K562 (cell line): ENCODE measurements around the gene MATN4. TPM values are rescaled to one million over a fixed set of nuclear protein-coding genes. Genes with fewer than 3 reads are reported as not detected.
A peak's percentile ranks its signal among the peaks of the same experiment; 100 is the strongest.

Experiments
- COPS2 ChIP-seq: fragments of 450-650 bp; conservative IDR thresholded peaks from 2 replicates; pipeline ENCODE4 v1.6.1; 2016; ENCODE audit warnings: mild to moderate bottlenecking, moderate library complexity
- CXXC5 ChIP-seq: fragments of 250-450 bp; sonication (Bioruptor Pico); IDR thresholded peaks from 2 replicates; pipeline ENCODE4 v1.8.0; 2022; ENCODE audit warnings: inconsistent platforms, mild to moderate bottlenecking, moderate library complexity
- ELF1 ChIP-seq: fragments of 200-800 bp; sonication (Bioruptor generic); IDR thresholded peaks from 2 replicates; pipeline ENCODE4 v1.6.1; 2016; ENCODE audit warnings: missing genetic modification characterization, missing compliant biosample characterization
- EZH2 ChIP-seq: IDR thresholded peaks from 2 replicates; pipeline ENCODE4 v1.6.1; 2012; ENCODE audit warnings: low read depth, mild to moderate bottlenecking, inconsistent platforms, low read length, borderline replicate concordance
- HOMEZ ChIP-seq: fragments of 250-450 bp; sonication (Bioruptor Pico); IDR thresholded peaks from 2 replicates; pipeline ENCODE4 v1.4.0; 2020; ENCODE audit warnings: mild to moderate bottlenecking, moderate library complexity
- L3MBTL2 ChIP-seq: fragments of 450-650 bp; IDR thresholded peaks from 2 replicates; pipeline ENCODE4 v1.6.1; 2016; ENCODE audit warnings: mild to moderate bottlenecking, moderate library complexity
- NCOA1 ChIP-seq: fragments of 450-650 bp; IDR thresholded peaks from 2 replicates; pipeline ENCODE4 v1.6.1; 2016; ENCODE audit warnings: low read depth
- POLR2AphosphoS5 ChIP-seq: IDR thresholded peaks from 2 replicates; pipeline ENCODE4 v1.6.1; 2011; ENCODE audit warnings: mild to moderate bottlenecking, low read depth, low read length, moderate library complexity; ENCODE audit not compliant: control insufficient read depth, insufficient read depth
- PPARD ChIP-seq: fragments of 250-450 bp; sonication (Bioruptor Pico); IDR thresholded peaks from 2 replicates; pipeline ENCODE4 v1.8.0; 2022; ENCODE audit warnings: inconsistent platforms, mild to moderate bottlenecking, moderate library complexity
- PYGO2 ChIP-seq: fragments of 450-650 bp; IDR thresholded peaks from 2 replicates; pipeline ENCODE4 v1.6.1; 2016; ENCODE audit warnings: mild to moderate bottlenecking, missing genetic modification characterization, moderate library complexity, missing compliant biosample characterization
- SAFB ChIP-seq: fragments of 200-400 bp; formaldehyde crosslinking; IDR thresholded peaks from 2 replicates; pipeline ENCODE4 v1.6.1; 2017; ENCODE audit warnings: low read depth, low read length, borderline replicate concordance
- TAF7 ChIP-seq: fragments of 450-650 bp; IDR thresholded peaks from 2 replicates; pipeline ENCODE4 v1.6.1; 2016; ENCODE audit warnings: missing genetic modification characterization, missing compliant biosample characterization
- TEAD2 ChIP-seq: fragments of 450-650 bp; IDR thresholded peaks from 2 replicates; pipeline ENCODE4 v1.6.1; 2016; ENCODE audit warnings: missing genetic modification characterization, control low read depth, missing compliant biosample characterization
- TSC22D4 ChIP-seq: fragments of 450-650 bp; IDR thresholded peaks from 2 replicates; pipeline ENCODE4 v1.6.1; 2016; ENCODE audit warnings: missing genetic modification characterization, missing biosample characterization, control low read depth
- ZC3H4 ChIP-seq: sonication (generic); formaldehyde crosslinking; IDR thresholded peaks from 2 replicates; pipeline ENCODE4 v1.9.0; 2021; ENCODE audit warnings: missing genetic modification reagents, borderline replicate concordance
- ZMIZ1 ChIP-seq, 2 experiments: fragments of 150-350 bp in 1 of 2; IDR thresholded peaks; 2 replicates each; pipeline ENCODE4 v1.6.1; 2012 to 2016; ENCODE audit warnings: low read depth in 2 of 2, low read length in 2 of 2, mild to moderate bottlenecking in 1 of 2, moderate library complexity in 1 of 2
- ZNF76 ChIP-seq: fragments of 250-450 bp; sonication (Bioruptor Pico); IDR thresholded peaks from 2 replicates; pipeline ENCODE4 v1.4.0; 2020; ENCODE audit warnings: mild to moderate bottlenecking, moderate library complexity, borderline replicate concordance
- polyA plus RNA-seq, 8 experiments: library from polyadenylated mRNA; depleted of rRNA in 4 of 8; stranded (reverse) in 5 of 8; unstranded in 3 of 8; fragments of >200 nt; fragmentation: Nextera tagmentation in 2 of 8; fragmentation: Illumina TruSeq in 1 of 8; extraction: Ambion mirVana in 2 of 8; extraction: Trizol in 1 of 8; gene quantifications; 2 replicates each; pipeline versions ENCODE4 v1.2.1 to v1.2.3, GENCODE V29; 2011 to 2014; ENCODE audit warnings: inconsistent platforms in 1 of 8, missing spikeins in 1 of 8
- total RNA-seq, 7 experiments: library from RNA; depleted of rRNA in 6 of 7; stranded (reverse); fragments of >200 nt in 6 of 7; fragmentation: Illumina TruSeq in 2 of 7; extraction: Trizol in 2 of 7; gene quantifications; 2 replicates each; pipeline versions ENCODE4 v1.2.1 to v1.2.3, GENCODE V29; 2011 to 2021; ENCODE audit warnings: low replicate concordance in 1 of 7
- TF ChIP-seq, protein P1 (sequence below): fragments of 250-450 bp; sonication (Bioruptor Pico); IDR thresholded peaks from 2 replicates; pipeline ENCODE4 v1.8.0; 2022; ENCODE audit warnings: inconsistent platforms, mild to moderate bottlenecking, moderate library complexity, borderline replicate concordance
- TF ChIP-seq, protein P2 (sequence below): sonication (generic); formaldehyde crosslinking; IDR thresholded peaks from 2 replicates; pipeline ENCODE4 v1.8.1; 2023; ENCODE audit warnings: mild to moderate bottlenecking, missing genetic modification reagents

MATN4 gene
- total and polyA plus RNA-seq, 9 of the 15 experiments (the other 6 are each of a cell fraction or from before 2014, with no cell fraction given) = 0.09 TPM; not detected in 8

DNA sequence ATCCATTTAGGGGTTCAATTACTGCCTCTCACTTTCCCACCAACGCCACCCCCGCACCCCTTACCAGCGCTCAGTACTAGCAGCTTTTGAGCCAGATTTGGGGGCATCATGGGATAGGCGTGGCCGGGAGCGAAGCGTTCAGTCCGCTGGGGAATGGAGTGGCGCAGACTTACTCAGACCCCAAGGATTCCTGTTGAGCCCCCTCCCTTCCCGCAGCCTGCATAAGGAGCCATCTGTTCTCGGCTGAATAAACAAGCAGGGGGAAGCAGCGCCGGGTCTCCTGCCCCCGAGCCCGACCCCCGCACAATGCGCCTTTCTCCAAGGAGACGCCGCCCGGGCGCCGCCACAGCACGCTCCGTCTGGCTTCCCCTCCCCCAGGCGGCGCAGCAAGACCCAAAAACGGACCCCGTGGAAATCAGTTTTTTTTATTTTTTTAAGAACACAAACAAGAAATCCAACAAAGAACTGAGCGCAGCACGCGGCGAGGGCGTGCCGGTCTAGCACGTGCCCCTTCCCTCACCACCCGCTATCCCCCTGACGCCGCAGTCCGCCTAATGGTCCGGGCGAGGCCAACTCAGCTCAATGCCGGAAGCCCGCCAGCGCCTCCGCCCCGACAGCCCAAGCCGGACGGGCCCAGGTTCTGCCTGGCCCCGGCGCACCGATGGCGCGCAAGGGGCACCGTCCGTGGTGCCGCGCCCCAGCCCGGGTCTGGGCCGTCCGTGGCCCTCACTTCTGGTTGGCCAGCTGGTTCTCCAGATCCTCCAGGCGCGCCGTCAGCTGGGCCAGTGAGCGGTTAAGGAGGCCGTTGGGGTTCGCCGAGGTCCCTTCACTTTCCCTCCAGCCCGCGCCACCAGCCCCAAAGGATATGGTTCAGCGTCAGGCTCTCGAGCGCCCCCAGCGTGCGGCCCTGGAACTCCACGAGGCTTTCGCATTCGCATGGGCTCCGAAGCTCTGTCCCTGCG is 14.8 kb downstream of the MATN4 start (continued):
- TF ChIP-seq ZMIZ1 (IDR thresholded peaks at IDR 0.05; ENCODE audit: low read depth in 2 of 2, low read length in 2 of 2) (no peak), ZNF76 (CRISPR knock-in tag) (no peak), EZH2 (no peak), POLR2AphosphoS5 (no peak), PPARD (CRISPR knock-in tag) (no peak), PYGO2 (no peak), HOMEZ (CRISPR knock-in tag) (no peak), CXXC5 (peak; percentile 72), TEAD2 (tag) (no peak), ZC3H4 (no peak), NCOA1 (no peak), SAFB (0 out of 2 replicates have a peak, but pooled peaks have one; percentile 12), COPS2 (no peak), TAF7 (tag) (no peak), ELF1 (tag) (0 out of 2 replicates have a peak, but pooled peaks have one; percentile 32), L3MBTL2 (peak; percentile 94), TSC22D4 (tag) (no peak)
- TF ChIP-seq, protein P1, sequence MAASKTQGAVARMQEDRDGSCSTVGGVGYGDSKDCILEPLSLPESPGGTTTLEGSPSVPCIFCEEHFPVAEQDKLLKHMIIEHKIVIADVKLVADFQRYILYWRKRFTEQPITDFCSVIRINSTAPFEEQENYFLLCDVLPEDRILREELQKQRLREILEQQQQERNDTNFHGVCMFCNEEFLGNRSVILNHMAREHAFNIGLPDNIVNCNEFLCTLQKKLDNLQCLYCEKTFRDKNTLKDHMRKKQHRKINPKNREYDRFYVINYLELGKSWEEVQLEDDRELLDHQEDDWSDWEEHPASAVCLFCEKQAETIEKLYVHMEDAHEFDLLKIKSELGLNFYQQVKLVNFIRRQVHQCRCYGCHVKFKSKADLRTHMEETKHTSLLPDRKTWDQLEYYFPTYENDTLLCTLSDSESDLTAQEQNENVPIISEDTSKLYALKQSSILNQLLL (CRISPR knock-in tag) = no peak
- TF ChIP-seq, protein P2, sequence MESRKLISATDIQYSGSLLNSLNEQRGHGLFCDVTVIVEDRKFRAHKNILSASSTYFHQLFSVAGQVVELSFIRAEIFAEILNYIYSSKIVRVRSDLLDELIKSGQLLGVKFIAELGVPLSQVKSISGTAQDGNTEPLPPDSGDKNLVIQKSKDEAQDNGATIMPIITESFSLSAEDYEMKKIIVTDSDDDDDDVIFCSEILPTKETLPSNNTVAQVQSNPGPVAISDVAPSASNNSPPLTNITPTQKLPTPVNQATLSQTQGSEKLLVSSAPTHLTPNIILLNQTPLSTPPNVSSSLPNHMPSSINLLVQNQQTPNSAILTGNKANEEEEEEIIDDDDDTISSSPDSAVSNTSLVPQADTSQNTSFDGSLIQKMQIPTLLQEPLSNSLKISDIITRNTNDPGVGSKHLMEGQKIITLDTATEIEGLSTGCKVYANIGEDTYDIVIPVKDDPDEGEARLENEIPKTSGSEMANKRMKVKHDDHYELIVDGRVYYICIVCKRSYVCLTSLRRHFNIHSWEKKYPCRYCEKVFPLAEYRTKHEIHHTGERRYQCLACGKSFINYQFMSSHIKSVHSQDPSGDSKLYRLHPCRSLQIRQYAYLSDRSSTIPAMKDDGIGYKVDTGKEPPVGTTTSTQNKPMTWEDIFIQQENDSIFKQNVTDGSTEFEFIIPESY (CRISPR knock-in tag) = no peak
